GM12878 (cell line): ENCODE measurements around the gene APCDD1. TPM values are rescaled to one million over a fixed set of nuclear protein-coding genes. Genes with fewer than 3 reads are reported as not detected.

Experiments used
- ATAC-seq: fragments of 200-7000 bp; cut with Tn5 transposase; 3 replicates; pipeline ENCODE4 v1.9.1; 2020; ENCODE audit warnings: mild to moderate bottlenecking, moderate library complexity
- BruUV-seq: library from RNA; stranded (reverse); fragments of 400-500 nt; replicated peaks from 2 replicates; lab custom pipeline; 2021; lab: Mats Ljungman, UMichigan
- CTCF ChIA-PET: fragments of 300-600 bp; sonication (Branson Sonifier 250); formaldehyde crosslinking; extraction: SDS; loops from one replicate; lab custom pipeline; 2021; ENCODE audit warnings: inconsistent platforms; lab: Yijun Ruan, JAX
- POLR2A ChIA-PET: fragments of 350-600 bp; formaldehyde crosslinking; extraction: SDS; loops from one replicate; lab custom pipeline; 2021; ENCODE audit warnings: inconsistent platforms; lab: Charles Lee
- RAD21 ChIA-PET: fragments of 300-600 bp; sonication (Branson Sonifier 250); formaldehyde crosslinking; loops from one replicate; lab custom pipeline; 2023; ENCODE audit warnings: antibody characterized with exemption; ENCODE audit not compliant: unreplicated experiment; lab: Charles Lee
- SMC1A ChIA-PET: fragments of 300-600 bp; sonication (Branson Sonifier 250); formaldehyde crosslinking; loops from one replicate; lab custom pipeline; 2023; ENCODE audit not compliant: unreplicated experiment, uncharacterized antibody; lab: Charles Lee
- DNase-seq: peaks from one replicate; pipeline ENCODE4 v3.0.0-alpha.2; 2011; ENCODE audit warnings: low read depth, low spot score
- FAIRE-seq: peaks from 3 replicates; lab custom pipeline; 2011; peaks lifted over from hg19 to GRCh38; lab: Jason Lieb, UNC
- H2AFZ ChIP-seq: 2 replicates; pipeline ENCODE4 v1.6.0; 2011; ENCODE audit warnings: low read depth, low read length, control low read depth; ENCODE audit not compliant: control insufficient read depth
- H3K27ac ChIP-seq: 2 replicates; pipeline ENCODE4 v1.5.1; 2011; ENCODE audit warnings: control low read depth; ENCODE audit not compliant: control insufficient read depth, insufficient read depth
- H3K27me3 ChIP-seq, 2 experiments: replicated peaks in 1 of 2; 2 replicates each; pipeline versions ENCODE4 v1.6.0 to v1.6.1; 2011; ENCODE audit warnings: low read length in 1 of 2; ENCODE audit not compliant: control insufficient read depth in 2 of 2, insufficient read depth in 2 of 2
- H3K36me3 ChIP-seq, 2 experiments: 2 replicates each; pipeline ENCODE4 v1.5.1; 2011; ENCODE audit warnings: low read length in 1 of 2; ENCODE audit not compliant: control insufficient read depth in 2 of 2, insufficient read depth in 2 of 2
- H3K4me1 ChIP-seq: 2 replicates; pipeline ENCODE4 v1.6.1; 2011; ENCODE audit warnings: mild to moderate bottlenecking, low read length, moderate library complexity, mixed read lengths; ENCODE audit not compliant: control insufficient read depth, insufficient read depth
- H3K4me2 ChIP-seq: 2 replicates; pipeline ENCODE4 v1.6.0; 2011; ENCODE audit warnings: control low read depth; ENCODE audit not compliant: control insufficient read depth, insufficient read depth
- H3K4me3 ChIP-seq: fragments of 200-600 bp; sonication (generic); 2 replicates; pipeline ENCODE4 v1.5.1; 2016
- H3K79me2 ChIP-seq: 2 replicates; pipeline ENCODE4 v1.6.0; 2011; ENCODE audit warnings: low read length; ENCODE audit not compliant: control insufficient read depth, insufficient read depth
- H3K9ac ChIP-seq: 2 replicates; pipeline ENCODE4 v1.8.0; 2011; ENCODE audit warnings: low read length, control low read depth, mixed read lengths; ENCODE audit not compliant: control insufficient read depth, insufficient read depth
- H3K9me3 ChIP-seq: replicated peaks from 3 replicates; pipeline ENCODE4 v1.5.1; 2011; ENCODE audit warnings: mild to moderate bottlenecking, low read length; ENCODE audit not compliant: control insufficient read depth, insufficient read depth
- H4K20me1 ChIP-seq: 2 replicates; pipeline ENCODE4 v1.6.0; 2011; ENCODE audit not compliant: control insufficient read depth, insufficient read depth
- ATF2 ChIP-seq: IDR thresholded peaks from 2 replicates; pipeline ENCODE4 v1.6.1; 2012; ENCODE audit warnings: low read length, inconsistent platforms
- BCL11A ChIP-seq: IDR thresholded peaks from 2 replicates; pipeline ENCODE4 v1.6.1; 2011; ENCODE audit warnings: low read depth, low read length
- CBX3 ChIP-seq: fragments of 200-600 bp; sonication (generic); IDR thresholded peaks from 2 replicates; pipeline ENCODE4 v1.6.1; 2016; ENCODE audit warnings: low read depth, borderline replicate concordance
- ESRRA ChIP-seq: IDR thresholded peaks from 2 replicates; pipeline ENCODE4 v1.6.1; 2012; ENCODE audit warnings: mild to moderate bottlenecking, low read length, improper control_type of control experiment
- IRF4 ChIP-seq: IDR thresholded peaks from 2 replicates; pipeline ENCODE4 v1.6.1; 2011; ENCODE audit warnings: low read depth, low read length
- JUND ChIP-seq: IDR thresholded peaks from 2 replicates; pipeline ENCODE4 v1.6.1; 2012; ENCODE audit warnings: low read depth, mild to moderate bottlenecking, low read length, improper control_type of control experiment, moderate library complexity
- MEF2A ChIP-seq: IDR thresholded peaks from 2 replicates; pipeline ENCODE4 v1.6.1; 2011; ENCODE audit warnings: low read depth, mild to moderate bottlenecking, low read length, moderate library complexity; ENCODE audit not compliant: insufficient read depth
- MYC ChIP-seq: IDR thresholded peaks from 2 replicates; pipeline ENCODE4 v1.6.1; 2011; ENCODE audit warnings: mild to moderate bottlenecking, low read length, moderate library complexity, inconsistent platforms; ENCODE audit not compliant: insufficient read depth, insufficient replicate concordance, insufficient read length, severe bottlenecking
- NR2F1 ChIP-seq: fragments of 450-650 bp; conservative IDR thresholded peaks from 2 replicates; pipeline ENCODE4 v1.6.1; 2017; ENCODE audit warnings: mild to moderate bottlenecking
- POLR2A ChIP-seq: IDR thresholded peaks from 2 replicates; pipeline ENCODE4 v1.6.1; 2011; ENCODE audit warnings: low read depth, mild to moderate bottlenecking, low read length
- RAD51 ChIP-seq: fragments of 450-650 bp; IDR thresholded peaks from 2 replicates; pipeline ENCODE4 v1.6.1; 2016; ENCODE audit warnings: moderate library complexity, mild to moderate bottlenecking, inconsistent platforms
- RUNX3 ChIP-seq: IDR thresholded peaks from 2 replicates; pipeline ENCODE4 v1.6.1; 2012; ENCODE audit warnings: low read length, inconsistent platforms
- SMAD1 ChIP-seq: fragments of 450-650 bp; IDR thresholded peaks from 2 replicates; pipeline ENCODE4 v1.6.1; 2018; ENCODE audit warnings: mild to moderate bottlenecking, low read depth; ENCODE audit not compliant: partially characterized antibody
- SMARCA5 ChIP-seq: fragments of 450-650 bp; IDR thresholded peaks from 2 replicates; pipeline ENCODE4 v1.6.1; 2017; ENCODE audit warnings: mild to moderate bottlenecking
- SREBF1 ChIP-seq: IDR thresholded peaks from 2 replicates; pipeline ENCODE4 v1.6.1; 2012; ENCODE audit warnings: mild to moderate bottlenecking, low read length
- TCF12 ChIP-seq: IDR thresholded peaks from 2 replicates; pipeline ENCODE4 v1.6.1; 2011; ENCODE audit warnings: low read depth, mild to moderate bottlenecking, low read length
- ZBTB11 ChIP-seq: fragments of 450-650 bp; formaldehyde crosslinking; IDR thresholded peaks from 2 replicates; pipeline ENCODE4 v1.5.0; 2022; ENCODE audit warnings: mild to moderate bottlenecking, missing genetic modification characterization
- ZNF24 ChIP-seq: fragments of 450-650 bp; IDR thresholded peaks from 2 replicates; pipeline ENCODE4 v1.6.1; 2017; ENCODE audit warnings: antibody characterized with exemption, mild to moderate bottlenecking
- WGBS: methylation state at CpG from one replicate; pipeline ENCODE4 v1.1.6; 2016; ENCODE audit warnings: low lambda C conversion rate; ENCODE audit not compliant: insufficient replicate concordance, insufficient coverage; ENCODE audit errors: missing lambda C conversion rate; 5-methylcytosine and 5-hydroxymethylcytosine counted together
- in situ Hi-C: fragments of 300-500 bp; cut with MboI; formaldehyde crosslinking; loops from 9 replicates; pipeline ENCODE4 v1.14.3; 2018; ENCODE audit warnings: mixed read lengths
- intact Hi-C: fragments of 100-400 bp; cut with micrococcal nuclease; formaldehyde crosslinking; loops from one replicate; pipeline ENCODE4 v1.14.2; 2022; ENCODE audit not compliant: unreplicated experiment
- polyA plus RNA-seq, 11 experiments: library from polyadenylated mRNA; depleted of rRNA in 4 of 11; unstranded in 6 of 11; stranded (reverse) in 5 of 11; fragments of >200 nt; fragmentation: Nextera tagmentation in 4 of 11; fragmentation: Illumina TruSeq in 1 of 11; extraction: Ambion mirVana in 4 of 11; extraction: Trizol in 1 of 11; gene quantifications; 1 replicate in 1 of 11; 2 replicates in 10 of 11; pipeline versions ENCODE4 v1.2.1 to v1.2.3, GENCODE V29; 2011 to 2016; ENCODE audit warnings: inconsistent platforms in 2 of 11, missing spikeins in 2 of 11, low read depth in 1 of 11
- total RNA-seq, 4 experiments: library from RNA; depleted of rRNA in 3 of 4; stranded (reverse); fragments of >200 nt in 3 of 4; fragmentation: Illumina TruSeq in 1 of 4; extraction: Trizol in 1 of 4; gene quantifications; 2 replicates each; pipeline versions ENCODE4 v1.2.1 to v1.2.3, GENCODE V29; 2013 to 2021

The APCDD1 gene
- total and polyA plus RNA-seq, 10 of the 15 experiments (the other 5 are each of a cell fraction or from before 2014, with no cell fraction given): not detected

- 49% methylated on average over 8 of the region's 8 CpGs for WGBS
- no peak overlapping the region for H3K4me2 ChIP-seq
- intact Hi-C loops (loop anchor here (10.0 kb wide), 1 partner anchor 105 kb away; no protein-coding TSS in a partner anchor), in situ Hi-C loops (no loop called here)
- ChIA-PET CTCF (interaction anchor here (1.2 to 2.0 kb wide), 3 partner anchors 9 to 79 kb away, joined by 4 to 6 read pairs (median 5); no protein-coding TSS in a partner anchor), RAD21 (no interaction called here), SMC1A (no interaction called here)
- no peaks in the 10 kb centered on the region for H3K36me3 ChIP-seq
- H3K27me3 ChIP-seq: peaks cover 0 to 4% of the 10 kb centered on the region in 2 experiments; a peak in 1 of 4 replicates
- H3K79me2 ChIP-seq: no peaks in the 10 kb centered on the region
- no peaks in the 10 kb centered on the region for H4K20me1 ChIP-seq
- no peaks in the 10 kb centered on the region for H3K9me3 ChIP-seq
- no peak for ATAC-seq
- H2AFZ ChIP-seq: no peak overlapping the region
- no peak overlapping the region for H3K9ac ChIP-seq
- H3K4me1 ChIP-seq: no peaks in the 10 kb centered on the region
- TF ChIP-seq MEF2A (no peak), RUNX3 (no peak), BCL11A (no peak), ZNF24 (no peak), SREBF1 (no peak), MYC (no peak), ZBTB11 (CRISPR knock-in tag) (no peak), ATF2 (no peak), TCF12 (no peak), NR2F1 (no peak), SMAD1 (no peak), POLR2A (no peak), RAD51 (no peak), JUND (no peak), CBX3 (no peak), IRF4 (no peak), ESRRA (no peak), SMARCA5 (no peak)
- TF ChIP-seq, all 136 proteins: peak for 0
- POLR2A ChIA-PET: no interaction called here
- BruUV-seq: no TSS peak
- no peak for FAIRE-seq
- no peak overlapping the region for H3K27ac ChIP-seq
- H3K4me3 ChIP-seq: no peak overlapping the region
- no peak for DNase-seq
These were observed 14.5 kb upstream of the APCDD1 start for GRCh38 chr18:10439898-10440297.
